ENCODE results near the gene BCL2L14.

DNA sequence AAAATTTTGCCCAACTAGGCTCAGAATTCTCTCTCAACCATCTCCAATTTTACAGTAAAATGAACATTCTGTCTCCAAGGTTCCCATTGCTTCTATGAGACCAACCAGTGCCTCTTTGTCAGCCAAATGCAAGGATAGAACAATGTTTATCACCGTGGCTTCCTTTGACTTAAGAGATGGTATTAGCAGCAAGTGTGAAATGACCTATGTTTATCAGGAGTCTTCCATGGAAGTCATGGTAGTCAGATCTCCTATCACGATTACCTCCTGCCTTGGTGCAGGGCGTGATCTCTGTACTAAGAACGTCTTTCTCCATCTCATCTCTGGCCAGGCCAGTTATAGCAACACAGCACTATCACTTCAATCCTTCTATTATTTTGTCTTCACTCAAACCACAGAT is 6.1 kb upstream of the BCL2L14 start:
- TF ChIP-seq, protein P1, sequence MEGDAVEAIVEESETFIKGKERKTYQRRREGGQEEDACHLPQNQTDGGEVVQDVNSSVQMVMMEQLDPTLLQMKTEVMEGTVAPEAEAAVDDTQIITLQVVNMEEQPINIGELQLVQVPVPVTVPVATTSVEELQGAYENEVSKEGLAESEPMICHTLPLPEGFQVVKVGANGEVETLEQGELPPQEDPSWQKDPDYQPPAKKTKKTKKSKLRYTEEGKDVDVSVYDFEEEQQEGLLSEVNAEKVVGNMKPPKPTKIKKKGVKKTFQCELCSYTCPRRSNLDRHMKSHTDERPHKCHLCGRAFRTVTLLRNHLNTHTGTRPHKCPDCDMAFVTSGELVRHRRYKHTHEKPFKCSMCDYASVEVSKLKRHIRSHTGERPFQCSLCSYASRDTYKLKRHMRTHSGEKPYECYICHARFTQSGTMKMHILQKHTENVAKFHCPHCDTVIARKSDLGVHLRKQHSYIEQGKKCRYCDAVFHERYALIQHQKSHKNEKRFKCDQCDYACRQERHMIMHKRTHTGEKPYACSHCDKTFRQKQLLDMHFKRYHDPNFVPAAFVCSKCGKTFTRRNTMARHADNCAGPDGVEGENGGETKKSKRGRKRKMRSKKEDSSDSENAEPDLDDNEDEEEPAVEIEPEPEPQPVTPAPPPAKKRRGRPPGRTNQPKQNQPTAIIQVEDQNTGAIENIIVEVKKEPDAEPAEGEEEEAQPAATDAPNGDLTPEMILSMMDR (conservative IDR thresholded peaks at IDR 0.05; ENCODE audit: low read depth, low read length), result no peak
- no peak for TF ChIP-seq RAD21 (IDR thresholded peaks at IDR 0.05; ENCODE audit: low read length)
- TF ChIP-seq POLR2A (IDR thresholded peaks at IDR 0.05; ENCODE audit: low read depth, low read length), result no peak
- no peak for TF ChIP-seq RCOR1 (IDR thresholded peaks at IDR 0.05; ENCODE audit: insufficient replicate concordance, low read length)
- TF ChIP-seq, protein P2, sequence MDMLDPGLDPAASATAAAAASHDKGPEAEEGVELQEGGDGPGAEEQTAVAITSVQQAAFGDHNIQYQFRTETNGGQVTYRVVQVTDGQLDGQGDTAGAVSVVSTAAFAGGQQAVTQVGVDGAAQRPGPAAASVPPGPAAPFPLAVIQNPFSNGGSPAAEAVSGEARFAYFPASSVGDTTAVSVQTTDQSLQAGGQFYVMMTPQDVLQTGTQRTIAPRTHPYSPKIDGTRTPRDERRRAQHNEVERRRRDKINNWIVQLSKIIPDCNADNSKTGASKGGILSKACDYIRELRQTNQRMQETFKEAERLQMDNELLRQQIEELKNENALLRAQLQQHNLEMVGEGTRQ (IDR thresholded peaks at IDR 0.05; ENCODE audit: low read depth, low read length), result no peak
- TF ChIP-seq, protein P3, sequence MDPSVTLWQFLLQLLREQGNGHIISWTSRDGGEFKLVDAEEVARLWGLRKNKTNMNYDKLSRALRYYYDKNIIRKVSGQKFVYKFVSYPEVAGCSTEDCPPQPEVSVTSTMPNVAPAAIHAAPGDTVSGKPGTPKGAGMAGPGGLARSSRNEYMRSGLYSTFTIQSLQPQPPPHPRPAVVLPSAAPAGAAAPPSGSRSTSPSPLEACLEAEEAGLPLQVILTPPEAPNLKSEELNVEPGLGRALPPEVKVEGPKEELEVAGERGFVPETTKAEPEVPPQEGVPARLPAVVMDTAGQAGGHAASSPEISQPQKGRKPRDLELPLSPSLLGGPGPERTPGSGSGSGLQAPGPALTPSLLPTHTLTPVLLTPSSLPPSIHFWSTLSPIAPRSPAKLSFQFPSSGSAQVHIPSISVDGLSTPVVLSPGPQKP (IDR thresholded peaks at IDR 0.05; ENCODE audit: borderline replicate concordance, low read depth, low read length), result no peak
- no peak for TF ChIP-seq CEBPB (IDR thresholded peaks at IDR 0.05; ENCODE audit: low read depth, low read length)
- no peak for TF ChIP-seq RFX5 (IDR thresholded peaks at IDR 0.05; ENCODE audit: low read depth, low read length)
- no peak for TF ChIP-seq SMC3 (IDR thresholded peaks at IDR 0.05; ENCODE audit: low read depth, low read length)
- TF ChIP-seq FOS (IDR thresholded peaks at IDR 0.05; ENCODE audit: low read depth, low read length), result no peak
- no peak for TF ChIP-seq MXI1 (IDR thresholded peaks at IDR 0.05; ENCODE audit: borderline replicate concordance, low read depth, low read length)
- no peak for TF ChIP-seq CHD1 (IDR thresholded peaks at IDR 0.05; ENCODE audit: low read depth, low read length)
- TF ChIP-seq MAZ (IDR thresholded peaks at IDR 0.05; ENCODE audit: borderline replicate concordance, low read depth, low read length), result no peak
- TF ChIP-seq BHLHE40 (IDR thresholded peaks at IDR 0.05; ENCODE audit: low read depth, low read length), result no peak
